ENCODE measurements around the gene UNC13D.
A peak's percentile ranks its signal among the peaks of the same experiment; 100 is the strongest.
"Not testable (repeated sequence)": the region's sequence is repeated elsewhere in the genome, so short reads cannot be mapped to it uniquely, and the experiment has no call there.

Gene UNC13D

GRCh38 chr17:75861927-75862317 lies 17.7 kb upstream of the UNC13D start:
- Histone ChIP-seq H3K27ac (ENCODE audit: insufficient read depth, low read depth, low read length, poor library complexity, severe bottlenecking) (no peak overlapping the region), H3K36me3 (ENCODE audit: control insufficient read depth, insufficient read depth, low read length) (no peaks in the 10 kb centered on the region), H3K4me3 (ENCODE audit: insufficient read depth, low read depth, low read length) (no peak overlapping the region), H3K4me1 (ENCODE audit: control insufficient read depth, insufficient read depth, low read length) (no peaks in the 10 kb centered on the region), H3K27me3 (ENCODE audit: control insufficient read depth, insufficient read depth, low read length, poor library complexity, severe bottlenecking) (no peaks in the 10 kb centered on the region), H3K9me3 (ENCODE audit: control insufficient read depth, low read length) (no peaks in the 10 kb centered on the region)
- WGBS, 2 experiments = 91 to 96% methylated on average over 9 of the region's 9 CpGs

GRCh38 chr17:75859358-75859757 lies 15.2 kb upstream of the UNC13D start:
- 92 to 93% methylated on average over 10 of the region's 10 CpGs for WGBS, 2 experiments
- H3K9me3 ChIP-seq (ENCODE audit: control insufficient read depth, low read length); H3K27me3 ChIP-seq (ENCODE audit: control insufficient read depth, insufficient read depth, low read length, poor library complexity, severe bottlenecking); H3K36me3 ChIP-seq (ENCODE audit: control insufficient read depth, insufficient read depth, low read length); H3K4me1 ChIP-seq (ENCODE audit: control insufficient read depth, insufficient read depth, low read length); H3K4me3 ChIP-seq (ENCODE audit: insufficient read depth, low read depth, low read length); H3K27ac ChIP-seq (ENCODE audit: insufficient read depth, low read depth, low read length, poor library complexity, severe bottlenecking): not testable (repeated sequence)

- peak overlapping the region; percentile 79 for H3K27ac ChIP-seq (ENCODE audit: insufficient read depth, low read depth, low read length, poor library complexity, severe bottlenecking)
- peaks cover 6% of the 10 kb centered on the region for H3K4me1 ChIP-seq (ENCODE audit: control insufficient read depth, insufficient read depth, low read length)
- peaks cover 3% of the 10 kb centered on the region for H3K36me3 ChIP-seq (ENCODE audit: control insufficient read depth, insufficient read depth, low read length)
- H3K9me3 ChIP-seq (ENCODE audit: control insufficient read depth, low read length) = no peaks in the 10 kb centered on the region
- H3K27me3 ChIP-seq (ENCODE audit: control insufficient read depth, insufficient read depth, low read length, poor library complexity, severe bottlenecking) = no peaks in the 10 kb centered on the region
- WGBS, 2 experiments = 4 to 5% methylated on average over 24 of the region's 24 CpGs
- peak overlapping the region; percentile 88 for H3K4me3 ChIP-seq (ENCODE audit: insufficient read depth, low read depth, low read length)
Observed at GRCh38 chr17:75856062-75856756, 12.0 kb upstream of the UNC13D start.

- H3K36me3 ChIP-seq (ENCODE audit: control insufficient read depth, insufficient read depth, low read length) = peaks cover 11% of the 10 kb centered on the region
- 0% methylated on average over 58 of the region's 58 CpGs for whole genome bisulfite sequencing, 2 experiments
- H3K9me3 ChIP-seq (ENCODE audit: control insufficient read depth, low read length) = no peaks in the 10 kb centered on the region
- H3K27ac ChIP-seq (ENCODE audit: insufficient read depth, low read depth, low read length, poor library complexity, severe bottlenecking) = peak within 1 kb of the TSS; percentile 79
- H3K4me3 ChIP-seq (ENCODE audit: insufficient read depth, low read depth, low read length) = peak within 1 kb of the TSS; percentile 88
- peaks cover 6% of the 10 kb centered on the region for H3K4me1 ChIP-seq (ENCODE audit: control insufficient read depth, insufficient read depth, low read length)
- H3K27me3 ChIP-seq (ENCODE audit: control insufficient read depth, insufficient read depth, low read length, poor library complexity, severe bottlenecking) = no peaks in the 10 kb centered on the region
Observed at GRCh38 chr17:75855310-75856061, 11.3 kb upstream of the UNC13D start, which contains the start of gene WBP2. TSS of gene WBP2 (minus strand) at chr17:75855335. CDS start at chr17:75855297, 38 bp downstream.

GRCh38 chr17:75854881-75855309 lies 10.7 kb upstream of the UNC13D start:
- H3K27me3 ChIP-seq (ENCODE audit: control insufficient read depth, insufficient read depth, low read length, poor library complexity, severe bottlenecking) = no peaks in the 10 kb centered on the region
- no peaks in the 10 kb centered on the region for H3K9me3 ChIP-seq (ENCODE audit: control insufficient read depth, low read length)
- H3K27ac ChIP-seq (ENCODE audit: insufficient read depth, low read depth, low read length, poor library complexity, severe bottlenecking) = no peak overlapping the region
- H3K4me1 ChIP-seq (ENCODE audit: control insufficient read depth, insufficient read depth, low read length) = peaks cover 6% of the 10 kb centered on the region
- 1 to 2% methylated on average over 19 of the region's 19 CpGs for WGBS, 2 experiments
- H3K4me3 ChIP-seq (ENCODE audit: insufficient read depth, low read depth, low read length) = peak overlapping the region; percentile 88
- peaks cover 13% of the 10 kb centered on the region for H3K36me3 ChIP-seq (ENCODE audit: control insufficient read depth, insufficient read depth, low read length)

- Histone ChIP-seq H3K27me3 (ENCODE audit: control insufficient read depth, insufficient read depth, low read length, poor library complexity, severe bottlenecking) (no peaks in the 10 kb centered on the region), H3K4me3 (ENCODE audit: insufficient read depth, low read depth, low read length) (peak overlapping the region; percentile 88), H3K36me3 (ENCODE audit: control insufficient read depth, insufficient read depth, low read length) (peaks cover 13% of the 10 kb centered on the region), H3K4me1 (ENCODE audit: control insufficient read depth, insufficient read depth, low read length) (peaks cover 6% of the 10 kb centered on the region), H3K9me3 (ENCODE audit: control insufficient read depth, low read length) (no peaks in the 10 kb centered on the region), H3K27ac (ENCODE audit: insufficient read depth, low read depth, low read length, poor library complexity, severe bottlenecking) (no peak overlapping the region)
- WGBS, 2 experiments = 50 to 51% methylated on average over 7 of the region's 7 CpGs
Observed at GRCh38 chr17:75854101-75854748, 10.0 kb upstream of the UNC13D start.

GRCh38 chr17:75853433-75853832 lies 9.2 kb upstream of the UNC13D start:
- Histone ChIP-seq H3K36me3 (ENCODE audit: control insufficient read depth, insufficient read depth, low read length) (peaks cover 13% of the 10 kb centered on the region), H3K9me3 (ENCODE audit: control insufficient read depth, low read length) (no peaks in the 10 kb centered on the region), H3K27ac (ENCODE audit: insufficient read depth, low read depth, low read length, poor library complexity, severe bottlenecking) (no peak overlapping the region), H3K27me3 (ENCODE audit: control insufficient read depth, insufficient read depth, low read length, poor library complexity, severe bottlenecking) (no peaks in the 10 kb centered on the region), H3K4me1 (ENCODE audit: control insufficient read depth, insufficient read depth, low read length) (peaks cover 6% of the 10 kb centered on the region), H3K4me3 (ENCODE audit: insufficient read depth, low read depth, low read length) (no peak overlapping the region)
- 90 to 94% methylated on average over 6 to 7 of the region's 7 CpGs for WGBS, 2 experiments

- H3K4me1 ChIP-seq (ENCODE audit: control insufficient read depth, insufficient read depth, low read length); H3K27me3 ChIP-seq (ENCODE audit: control insufficient read depth, insufficient read depth, low read length, poor library complexity, severe bottlenecking); H3K9me3 ChIP-seq (ENCODE audit: control insufficient read depth, low read length); H3K27ac ChIP-seq (ENCODE audit: insufficient read depth, low read depth, low read length, poor library complexity, severe bottlenecking); H3K4me3 ChIP-seq (ENCODE audit: insufficient read depth, low read depth, low read length): not testable (repeated sequence)
- WGBS, 2 experiments = 93 to 94% methylated on average over 15 of the region's 15 CpGs
- peaks cover 19% of the 10 kb centered on the region for H3K36me3 ChIP-seq (ENCODE audit: control insufficient read depth, insufficient read depth, low read length)
Observed at GRCh38 chr17:75851693-75851991, 7.4 kb upstream of the UNC13D start.

GRCh38 chr17:75850928-75851692 lies 6.9 kb upstream of the UNC13D start:
- Histone ChIP-seq H3K36me3 (ENCODE audit: control insufficient read depth, insufficient read depth, low read length) (peaks cover 22% of the 10 kb centered on the region), H3K4me1 (ENCODE audit: control insufficient read depth, insufficient read depth, low read length) (peaks cover 6% of the 10 kb centered on the region), H3K27ac (ENCODE audit: insufficient read depth, low read depth, low read length, poor library complexity, severe bottlenecking) (no peak overlapping the region), H3K4me3 (ENCODE audit: insufficient read depth, low read depth, low read length) (no peak overlapping the region), H3K27me3 (ENCODE audit: control insufficient read depth, insufficient read depth, low read length, poor library complexity, severe bottlenecking) (no peaks in the 10 kb centered on the region), H3K9me3 (ENCODE audit: control insufficient read depth, low read length) (no peaks in the 10 kb centered on the region)
- WGBS, 2 experiments = 95 to 96% methylated on average over 12 of the region's 12 CpGs

GRCh38 chr17:75849724-75850123 lies 5.5 kb upstream of the UNC13D start:
- Histone ChIP-seq H3K4me1 (ENCODE audit: control insufficient read depth, insufficient read depth, low read length) (peaks cover 10% of the 10 kb centered on the region), H3K4me3 (ENCODE audit: insufficient read depth, low read depth, low read length) (no peak overlapping the region), H3K9me3 (ENCODE audit: control insufficient read depth, low read length) (no peaks in the 10 kb centered on the region), H3K27me3 (ENCODE audit: control insufficient read depth, insufficient read depth, low read length, poor library complexity, severe bottlenecking) (no peaks in the 10 kb centered on the region), H3K27ac (ENCODE audit: insufficient read depth, low read depth, low read length, poor library complexity, severe bottlenecking) (no peak overlapping the region), H3K36me3 (ENCODE audit: control insufficient read depth, insufficient read depth, low read length) (peaks cover 22% of the 10 kb centered on the region)
- WGBS, 2 experiments = 95 to 96% methylated on average over 9 of the region's 9 CpGs

Measured in ectodermal cell (in vitro differentiated cells).